CD4-positive, alpha-beta T cell (primary cell): ENCODE data around the gene NHSL2. TPM values are rescaled to one million over a fixed set of nuclear protein-coding genes. Genes with fewer than 3 reads are reported as not detected.
A peak's percentile ranks its signal among the peaks of the same experiment; 100 is the strongest.

ENCODE experiments used
- ATAC-seq: fragments of 200-7000 bp; cut with Tn5 transposase; one replicate; pipeline ENCODE4 v1.10.0; 2022; ENCODE audit warnings: mild to moderate bottlenecking; ENCODE audit not compliant: poor library complexity
- CTCF ChIA-PET: fragments of 350-600 bp; sonication (Branson Sonifier 250); formaldehyde crosslinking; loops from one replicate; lab custom pipeline; 2021; ENCODE audit warnings: antibody characterized with exemption, inconsistent platforms; lab: Charles Lee
- POLR2A ChIA-PET: fragments of 350-600 bp; sonication (Branson Sonifier 250); formaldehyde crosslinking; loops from one replicate; lab custom pipeline; 2021; ENCODE audit warnings: antibody characterized with exemption, inconsistent platforms; lab: Charles Lee
- DNase-seq, 14 experiments: peaks; one replicate each; pipeline ENCODE4 v3.0.0-alpha.2; 2013 to 2020; ENCODE audit warnings: mixed read lengths in 2 of 14
- H3K27ac ChIP-seq, 2 donors: one replicate each; pipeline versions ENCODE4 v1.5.1 to v1.7.0; 2013; ENCODE audit warnings: low read length in 2 of 2, low read depth in 1 of 2, mild to moderate bottlenecking in 1 of 2
- H3K27me3 ChIP-seq, 2 experiments: 1 replicate in 1 of 2; 2 replicates in 1 of 2; pipeline versions ENCODE4 v1.6.1 to v1.7.0; 2013; ENCODE audit warnings: low read length in 2 of 2, control low read depth in 1 of 2, mild to moderate bottlenecking in 1 of 2, moderate library complexity in 1 of 2; ENCODE audit not compliant: insufficient read depth in 2 of 2, control insufficient read depth in 1 of 2
- H3K36me3 ChIP-seq: one replicate; pipeline ENCODE4 v1.6.1; 2013; ENCODE audit warnings: low read length, control low read depth; ENCODE audit not compliant: insufficient read depth
- H3K4me1 ChIP-seq: one replicate; pipeline ENCODE4 v1.6.1; 2013; ENCODE audit warnings: low read length, control low read depth; ENCODE audit not compliant: insufficient read depth
- H3K4me3 ChIP-seq: one replicate; pipeline ENCODE4 v1.5.1; 2013; ENCODE audit warnings: mild to moderate bottlenecking, low read length, moderate library complexity
- H3K9me3 ChIP-seq, 2 experiments: 1 replicate in 1 of 2; 2 replicates in 1 of 2; pipeline versions ENCODE4 v1.6.1 to v1.7.0; 2013; ENCODE audit warnings: low read length in 2 of 2, mild to moderate bottlenecking in 2 of 2, control low read depth in 1 of 2, moderate library complexity in 1 of 2; ENCODE audit not compliant: control insufficient read depth in 1 of 2, insufficient read depth in 1 of 2
- H3K27ac Mint-ChIP-seq: one replicate; pipeline ENCODE4 v1.8.0; 2020; ENCODE audit warnings: mixed read lengths
- H3K27me3 Mint-ChIP-seq: one replicate; pipeline ENCODE4 v1.8.0; 2021; ENCODE audit warnings: mixed read lengths
- H3K36me3 Mint-ChIP-seq: one replicate; pipeline ENCODE4 v1.8.0; 2021; ENCODE audit warnings: low read depth, mixed read lengths
- H3K4me1 Mint-ChIP-seq: one replicate; pipeline ENCODE4 v1.8.0; 2021; ENCODE audit warnings: low read depth, mixed read lengths
- H3K4me3 Mint-ChIP-seq: one replicate; pipeline ENCODE4 v1.8.0; 2020; ENCODE audit warnings: mild to moderate bottlenecking, mixed read lengths
- H3K9me3 Mint-ChIP-seq: one replicate; pipeline ENCODE4 v1.8.0; 2020; ENCODE audit warnings: mixed read lengths
- CTCF ChIP-seq: fragments of 200-600 bp; IDR thresholded peaks from one replicate; pipeline ENCODE4 v1.8.0; 2022; ENCODE audit warnings: antibody characterized with exemption, mild to moderate bottlenecking
- intact Hi-C, 2 experiments: fragments of 100-400 bp; cut with DNase I in 1 of 2; cut with micrococcal nuclease in 1 of 2; formaldehyde crosslinking; loops; one replicate each; pipeline versions ENCODE4 v1.15.1 to v1.9.0; 2023 to 2025; cut with DNase I, micrococcal nuclease
- total RNA-seq, 174 experiments: library from RNA in 2 of 174; stranded (reverse) in 2 of 174; gene quantifications; one replicate each; pipeline ENCODE4 v1.2.3 and lab custom pipeline; 2021 to 2026

Gene NHSL2
- total RNA-seq, 2 experiments from 2014 or later: 1.3 to 1.5 TPM

DNA sequence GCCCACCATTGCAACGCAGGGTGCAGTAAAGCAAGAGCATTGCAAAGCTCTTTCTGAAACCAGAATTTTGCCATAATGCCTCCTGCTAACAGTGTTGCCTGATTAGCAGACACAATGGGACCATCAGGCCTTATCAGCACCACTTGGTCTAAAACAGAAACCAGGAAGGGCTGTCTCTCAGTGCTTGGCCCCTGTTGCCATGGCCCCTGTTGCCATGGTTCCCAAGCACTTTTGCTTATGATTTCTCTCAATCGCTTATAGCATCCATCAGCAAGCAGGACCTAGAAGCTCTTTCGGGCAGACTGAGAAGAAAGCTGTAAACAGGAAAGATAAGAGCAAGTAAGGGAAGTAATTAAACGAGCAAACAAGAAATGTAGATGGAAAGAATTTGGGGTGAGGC is 184.2 kb downstream of the NHSL2 start:
- Mint-ChIP-seq H3K4me3 (peak overlapping the region; percentile 4), H3K27ac (peak overlapping the region; percentile 59), H3K4me1 (peaks cover 17% of the 10 kb centered on the region), H3K36me3 (no peaks in the 10 kb centered on the region), H3K27me3 (peaks cover 10% of the 10 kb centered on the region), H3K9me3 (no peaks in the 10 kb centered on the region)
- no peak overlapping the region for H3K4me3 ChIP-seq
- ChIA-PET CTCF (interaction anchor here (0.8 kb wide), 1 partner anchor 77 kb away, joined by 3 read pairs; no protein-coding TSS in a partner anchor), POLR2A (interaction anchor here (1.2 kb wide), 1 partner anchor 11 kb away, joined by 5 read pairs; no protein-coding TSS in a partner anchor)
- TF ChIP-seq CTCF: no peak
- peaks cover 0 to 2% of the 10 kb centered on the region in 2 experiments for H3K27me3 ChIP-seq
- ATAC-seq (peak; percentile 89), DNase-seq (peak; percentile 35 to 92 (median 56))
- H3K27ac ChIP-seq: peak overlapping the region in 1 of 2 donors; percentile 82
- no peaks in the 10 kb centered on the region for H3K9me3 ChIP-seq
- peaks cover 27% of the 10 kb centered on the region for H3K4me1 ChIP-seq
- intact Hi-C loops: no loop called here
- no peaks in the 10 kb centered on the region for H3K36me3 ChIP-seq

- TF ChIP-seq CTCF: no peak
- Histone ChIP-seq H3K36me3 (no peaks in the 10 kb centered on the region), H3K27me3 (peaks cover 0 to 2% of the 10 kb centered on the region in 2 experiments), H3K4me3 (no peak overlapping the region), H3K4me1 (peaks cover 32% of the 10 kb centered on the region), H3K27ac (peak overlapping the region; percentile 29 to 82), H3K9me3 (no peaks in the 10 kb centered on the region)
- peaks cover 21% of the 10 kb centered on the region for H3K4me1 Mint-ChIP-seq
- H3K4me3 Mint-ChIP-seq: no peak overlapping the region
- intact Hi-C loops: no loop called here
- ATAC-seq (no peak), DNase-seq (no peak)
- H3K9me3 Mint-ChIP-seq: no peaks in the 10 kb centered on the region
- CTCF ChIA-PET: interaction anchor here (1.4 kb wide), 1 partner anchor 31 kb away, joined by 4 read pairs; no protein-coding TSS in a partner anchor
- POLR2A ChIA-PET: interaction anchor here (1.2 kb wide), 1 partner anchor 10 kb away, joined by 5 read pairs; no protein-coding TSS in a partner anchor
- H3K27me3 Mint-ChIP-seq: peaks cover 15% of the 10 kb centered on the region
- no peaks in the 10 kb centered on the region for H3K36me3 Mint-ChIP-seq
- H3K27ac Mint-ChIP-seq: peak overlapping the region; percentile 59
Measured at GRCh38 chrX:72095370-72095769, 184.7 kb downstream of the NHSL2 start.

- peaks cover 21% of the 10 kb centered on the region for H3K27me3 Mint-ChIP-seq
- intact Hi-C loops: no loop called here
- no peak overlapping the region for H3K4me3 Mint-ChIP-seq
Measured at GRCh38 chrX:72097098-72097497, 186.5 kb downstream of the NHSL2 start.

More at GRCh38 chrX:72097098-72097497, 186.5 kb downstream of the NHSL2 start:
- peak in 2 of 14 experiments; percentile 18 to 21 for DNase-seq
- Histone ChIP-seq H3K36me3 (no peaks in the 10 kb centered on the region), H3K4me3 (no peak overlapping the region), H3K27ac (no peak overlapping the region), H3K27me3 (peaks cover 0 to 2% of the 10 kb centered on the region in 2 experiments), H3K4me1 (peaks cover 48% of the 10 kb centered on the region), H3K9me3 (no peaks in the 10 kb centered on the region)
- Mint-ChIP-seq H3K36me3 (no peaks in the 10 kb centered on the region), H3K27ac (no peak overlapping the region), H3K4me1 (peaks cover 39% of the 10 kb centered on the region), H3K9me3 (no peaks in the 10 kb centered on the region)
- TF ChIP-seq CTCF: no peak
- ChIA-PET CTCF (no interaction called here), POLR2A (interaction anchor here (0.5 kb wide), 1 partner anchor 29 kb away, joined by 3 read pairs; no protein-coding TSS in a partner anchor)
- no peak for ATAC-seq
